Astrocyte (in vitro differentiated cells and primary cell): ENCODE measurements around the gene ACKR4.

Experiments used
- CTCF ChIP-seq: IDR thresholded peaks from 2 replicates; pipeline ENCODE4 v1.5.1; 2011; ENCODE audit warnings: low read depth, mild to moderate bottlenecking, inconsistent platforms, low read length, moderate library complexity; ENCODE audit not compliant: insufficient read depth
- EZH2 ChIP-seq: IDR thresholded peaks from 2 replicates; pipeline ENCODE4 v1.6.1; 2012; ENCODE audit warnings: mild to moderate bottlenecking, low read length, inconsistent platforms; ENCODE audit not compliant: insufficient read depth

GRCh38 chr3:132570016-132570415, 27.1 kb upstream of the ACKR4 start:
- TF ChIP-seq CTCF = no peak
- no peak for TF ChIP-seq EZH2
